ENCODE results near the gene LRRC56. TPM values are rescaled to one million over a fixed set of nuclear protein-coding genes. Genes with fewer than 3 reads are reported as not detected.

Gene LRRC56
- total and polyA plus RNA-seq, 9 of the 15 experiments (the other 6 are each of a cell fraction or from before 2014, with no cell fraction given) = 0.03 to 4.5 (median 1.0) TPM; not detected in 1

DNA sequence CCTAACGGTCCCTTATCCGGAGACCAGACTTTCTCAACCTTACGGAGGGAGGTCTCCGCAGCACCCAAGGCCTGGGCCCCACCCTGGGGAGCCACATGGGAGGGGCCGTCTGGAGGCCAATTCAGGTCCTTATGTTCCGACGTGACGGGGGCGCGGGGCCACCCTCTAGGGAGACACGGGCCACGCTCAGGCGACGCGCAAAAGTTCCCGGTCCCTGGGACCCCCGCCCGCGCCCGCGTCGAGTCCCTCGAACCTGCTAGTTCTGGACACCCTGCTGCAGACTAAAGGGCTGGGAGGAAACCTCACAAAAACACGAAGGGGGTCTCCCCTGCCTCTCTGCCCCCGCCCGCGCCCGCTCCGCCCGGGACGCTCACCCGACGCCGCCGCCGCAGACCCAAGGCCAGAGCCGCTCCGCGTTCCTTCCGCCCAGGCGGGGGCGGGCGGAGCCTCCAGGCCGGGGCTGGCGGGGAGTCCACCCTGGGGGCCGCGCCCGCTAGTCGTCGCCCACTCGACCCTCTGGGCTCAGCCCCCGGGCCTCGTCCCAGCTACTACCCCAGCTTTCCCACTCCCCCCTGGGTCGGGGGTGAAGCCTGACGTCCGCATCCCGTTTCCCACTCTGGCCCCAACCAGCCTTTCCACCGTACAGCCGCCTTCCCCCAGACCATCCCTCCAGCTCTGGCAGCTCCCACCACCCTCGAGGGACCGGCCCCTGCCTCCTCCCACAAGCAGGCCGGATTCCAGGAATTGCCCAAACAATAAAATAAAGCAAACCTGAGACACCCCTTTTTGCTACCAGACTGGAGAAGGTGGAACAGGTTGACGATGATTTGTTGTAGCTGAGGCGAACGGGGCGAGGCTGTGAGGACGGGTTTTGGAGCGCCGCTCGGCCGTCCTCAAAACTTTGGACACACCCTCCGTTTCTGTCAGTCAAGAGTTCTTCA is 33.0 kb upstream of the LRRC56 start (continued):
- TF ChIP-seq, protein P1, sequence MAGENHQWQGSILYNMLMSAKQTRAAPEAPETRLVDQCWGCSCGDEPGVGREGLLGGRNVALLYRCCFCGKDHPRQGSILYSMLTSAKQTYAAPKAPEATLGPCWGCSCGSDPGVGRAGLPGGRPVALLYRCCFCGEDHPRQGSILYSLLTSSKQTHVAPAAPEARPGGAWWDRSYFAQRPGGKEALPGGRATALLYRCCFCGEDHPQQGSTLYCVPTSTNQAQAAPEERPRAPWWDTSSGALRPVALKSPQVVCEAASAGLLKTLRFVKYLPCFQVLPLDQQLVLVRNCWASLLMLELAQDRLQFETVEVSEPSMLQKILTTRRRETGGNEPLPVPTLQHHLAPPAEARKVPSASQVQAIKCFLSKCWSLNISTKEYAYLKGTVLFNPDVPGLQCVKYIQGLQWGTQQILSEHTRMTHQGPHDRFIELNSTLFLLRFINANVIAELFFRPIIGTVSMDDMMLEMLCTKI (IDR thresholded peaks at IDR 0.05; ENCODE audit: partially characterized antibody) = no peak
- TF ChIP-seq MXI1 (IDR thresholded peaks at IDR 0.05; ENCODE audit: low read depth, low read length) = peak; percentile 19; the same call in 1 of the 2 replicates
- TF ChIP-seq RCOR1 (IDR thresholded peaks at IDR 0.05; ENCODE audit: borderline replicate concordance in 1 of 2, low read depth in 2 of 2, low read length in 2 of 2) = no peak
- TF ChIP-seq, protein P2, sequence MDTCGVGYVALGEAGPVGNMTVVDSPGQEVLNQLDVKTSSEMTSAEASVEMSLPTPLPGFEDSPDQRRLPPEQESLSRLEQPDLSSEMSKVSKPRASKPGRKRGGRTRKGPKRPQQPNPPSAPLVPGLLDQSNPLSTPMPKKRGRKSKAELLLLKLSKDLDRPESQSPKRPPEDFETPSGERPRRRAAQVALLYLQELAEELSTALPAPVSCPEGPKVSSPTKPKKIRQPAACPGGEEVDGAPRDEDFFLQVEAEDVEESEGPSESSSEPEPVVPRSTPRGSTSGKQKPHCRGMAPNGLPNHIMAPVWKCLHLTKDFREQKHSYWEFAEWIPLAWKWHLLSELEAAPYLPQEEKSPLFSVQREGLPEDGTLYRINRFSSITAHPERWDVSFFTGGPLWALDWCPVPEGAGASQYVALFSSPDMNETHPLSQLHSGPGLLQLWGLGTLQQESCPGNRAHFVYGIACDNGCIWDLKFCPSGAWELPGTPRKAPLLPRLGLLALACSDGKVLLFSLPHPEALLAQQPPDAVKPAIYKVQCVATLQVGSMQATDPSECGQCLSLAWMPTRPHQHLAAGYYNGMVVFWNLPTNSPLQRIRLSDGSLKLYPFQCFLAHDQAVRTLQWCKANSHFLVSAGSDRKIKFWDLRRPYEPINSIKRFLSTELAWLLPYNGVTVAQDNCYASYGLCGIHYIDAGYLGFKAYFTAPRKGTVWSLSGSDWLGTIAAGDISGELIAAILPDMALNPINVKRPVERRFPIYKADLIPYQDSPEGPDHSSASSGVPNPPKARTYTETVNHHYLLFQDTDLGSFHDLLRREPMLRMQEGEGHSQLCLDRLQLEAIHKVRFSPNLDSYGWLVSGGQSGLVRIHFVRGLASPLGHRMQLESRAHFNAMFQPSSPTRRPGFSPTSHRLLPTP (IDR thresholded peaks at IDR 0.05; ENCODE audit: borderline replicate concordance, extremely low read depth, insufficient read length) = no peak
- no peak for TF ChIP-seq ESRRA (IDR thresholded peaks at IDR 0.05; ENCODE audit: borderline replicate concordance, low read depth)
- TF ChIP-seq, protein P3, sequence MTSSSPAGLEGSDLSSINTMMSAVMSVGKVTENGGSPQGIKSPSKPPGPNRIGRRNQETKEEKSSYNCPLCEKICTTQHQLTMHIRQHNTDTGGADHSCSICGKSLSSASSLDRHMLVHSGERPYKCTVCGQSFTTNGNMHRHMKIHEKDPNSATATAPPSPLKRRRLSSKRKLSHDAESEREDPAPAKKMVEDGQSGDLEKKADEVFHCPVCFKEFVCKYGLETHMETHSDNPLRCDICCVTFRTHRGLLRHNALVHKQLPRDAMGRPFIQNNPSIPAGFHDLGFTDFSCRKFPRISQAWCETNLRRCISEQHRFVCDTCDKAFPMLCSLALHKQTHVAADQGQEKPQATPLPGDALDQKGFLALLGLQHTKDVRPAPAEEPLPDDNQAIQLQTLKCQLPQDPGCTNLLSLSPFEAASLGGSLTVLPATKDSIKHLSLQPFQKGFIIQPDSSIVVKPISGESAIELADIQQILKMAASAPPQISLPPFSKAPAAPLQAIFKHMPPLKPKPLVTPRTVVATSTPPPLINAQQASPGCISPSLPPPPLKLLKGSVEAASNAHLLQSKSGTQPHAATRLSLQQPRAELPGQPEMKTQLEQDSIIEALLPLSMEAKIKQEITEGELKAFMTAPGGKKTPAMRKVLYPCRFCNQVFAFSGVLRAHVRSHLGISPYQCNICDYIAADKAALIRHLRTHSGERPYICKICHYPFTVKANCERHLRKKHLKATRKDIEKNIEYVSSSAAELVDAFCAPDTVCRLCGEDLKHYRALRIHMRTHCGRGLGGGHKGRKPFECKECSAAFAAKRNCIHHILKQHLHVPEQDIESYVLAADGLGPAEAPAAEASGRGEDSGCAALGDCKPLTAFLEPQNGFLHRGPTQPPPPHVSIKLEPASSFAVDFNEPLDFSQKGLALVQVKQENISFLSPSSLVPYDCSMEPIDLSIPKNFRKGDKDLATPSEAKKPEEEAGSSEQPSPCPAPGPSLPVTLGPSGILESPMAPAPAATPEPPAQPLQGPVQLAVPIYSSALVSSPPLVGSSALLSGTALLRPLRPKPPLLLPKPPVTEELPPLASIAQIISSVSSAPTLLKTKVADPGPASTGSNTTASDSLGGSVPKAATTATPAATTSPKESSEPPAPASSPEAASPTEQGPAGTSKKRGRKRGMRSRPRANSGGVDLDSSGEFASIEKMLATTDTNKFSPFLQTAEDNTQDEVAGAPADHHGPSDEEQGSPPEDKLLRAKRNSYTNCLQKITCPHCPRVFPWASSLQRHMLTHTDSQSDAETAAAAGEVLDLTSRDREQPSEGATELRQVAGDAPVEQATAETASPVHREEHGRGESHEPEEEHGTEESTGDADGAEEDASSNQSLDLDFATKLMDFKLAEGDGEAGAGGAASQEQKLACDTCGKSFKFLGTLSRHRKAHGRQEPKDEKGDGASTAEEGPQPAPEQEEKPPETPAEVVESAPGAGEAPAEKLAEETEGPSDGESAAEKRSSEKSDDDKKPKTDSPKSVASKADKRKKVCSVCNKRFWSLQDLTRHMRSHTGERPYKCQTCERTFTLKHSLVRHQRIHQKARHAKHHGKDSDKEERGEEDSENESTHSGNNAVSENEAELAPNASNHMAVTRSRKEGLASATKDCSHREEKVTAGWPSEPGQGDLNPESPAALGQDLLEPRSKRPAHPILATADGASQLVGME (CRISPR knock-in tag; IDR thresholded peaks at IDR 0.05) = no peak
- TF ChIP-seq PCBP1 (IDR thresholded peaks at IDR 0.05; ENCODE audit: low read depth, low read length, poor library complexity, severe bottlenecking) = peak; percentile 54
- TF ChIP-seq NR3C1 (CRISPR knock-in tag; IDR thresholded peaks at IDR 0.05) = no peak
- TF ChIP-seq SIRT6 (IDR thresholded peaks at IDR 0.05; ENCODE audit: low read depth, low read length) = no peak
- TF ChIP-seq IRF2 (CRISPR knock-in tag; IDR thresholded peaks at IDR 0.05) = no peak
- TF ChIP-seq, protein P4, sequence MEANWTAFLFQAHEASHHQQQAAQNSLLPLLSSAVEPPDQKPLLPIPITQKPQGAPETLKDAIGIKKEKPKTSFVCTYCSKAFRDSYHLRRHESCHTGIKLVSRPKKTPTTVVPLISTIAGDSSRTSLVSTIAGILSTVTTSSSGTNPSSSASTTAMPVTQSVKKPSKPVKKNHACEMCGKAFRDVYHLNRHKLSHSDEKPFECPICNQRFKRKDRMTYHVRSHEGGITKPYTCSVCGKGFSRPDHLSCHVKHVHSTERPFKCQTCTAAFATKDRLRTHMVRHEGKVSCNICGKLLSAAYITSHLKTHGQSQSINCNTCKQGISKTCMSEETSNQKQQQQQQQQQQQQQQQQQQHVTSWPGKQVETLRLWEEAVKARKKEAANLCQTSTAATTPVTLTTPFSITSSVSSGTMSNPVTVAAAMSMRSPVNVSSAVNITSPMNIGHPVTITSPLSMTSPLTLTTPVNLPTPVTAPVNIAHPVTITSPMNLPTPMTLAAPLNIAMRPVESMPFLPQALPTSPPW (CRISPR knock-in tag; IDR thresholded peaks at IDR 0.05) = 0 out of 2 replicates have a peak, but pooled peaks have one; percentile 60
- no peak for TF ChIP-seq ZNF436 (CRISPR knock-in tag; IDR thresholded peaks at IDR 0.05)
- no peak for TF ChIP-seq CBX3 (IDR thresholded peaks at IDR 0.05; ENCODE audit: borderline replicate concordance in 1 of 2, low read length in 2 of 2)
- peak; percentile 83 for TF ChIP-seq RBFOX2 (IDR thresholded peaks at IDR 0.05; ENCODE audit: low read depth, low read length)
